Neural cell (in vitro differentiated cells): ENCODE data around the gene MS4A8. TPM values are rescaled to one million over a fixed set of nuclear protein-coding genes. Genes with fewer than 3 reads are reported as not detected.

Experiments used
- H2AFZ ChIP-seq: fragments of 200-600, 300-800 bp; sonication (generic), shearing (Covaris generic); 2 replicates; pipeline ENCODE4 v1.6.0; 2014; ENCODE audit warnings: low read depth, mild to moderate bottlenecking, antibody characterized with exemption, low read length, moderate library complexity
- H3F3A ChIP-seq: fragments of 200-600 bp; shearing (Covaris generic); 2 replicates; pipeline ENCODE4 v1.6.1; 2016; ENCODE audit warnings: mild to moderate bottlenecking, moderate library complexity, mixed read lengths, antibody characterized with exemption, low read length; ENCODE audit not compliant: insufficient read depth, poor library complexity, severe bottlenecking
- H3K27ac ChIP-seq: fragments of 200-600, 300-800 bp; sonication (generic), shearing (Covaris generic); 2 replicates; pipeline ENCODE4 v1.5.1; 2014; ENCODE audit warnings: mild to moderate bottlenecking, low read length, moderate library complexity
- H3K27me3 ChIP-seq: fragments of 300-800, 200-600 bp; sonication (generic), shearing (Covaris generic); 2 replicates; pipeline ENCODE4 v1.6.0; 2014; ENCODE audit warnings: mild to moderate bottlenecking, low read depth, low read length, moderate library complexity; ENCODE audit not compliant: insufficient read depth
- H3K36me3 ChIP-seq: fragments of 300-800, 200-600 bp; sonication (generic), shearing (Covaris generic); 2 replicates; pipeline ENCODE4 v1.5.1; 2014; ENCODE audit warnings: mild to moderate bottlenecking, antibody characterized with exemption, low read length, moderate library complexity; ENCODE audit not compliant: insufficient read depth
- H3K4me2 ChIP-seq: fragments of 300-800, 200-600 bp; sonication (generic), shearing (Covaris generic); 2 replicates; pipeline ENCODE4 v1.6.0; 2014; ENCODE audit warnings: mild to moderate bottlenecking, low read length
- H3K4me3 ChIP-seq: fragments of 300-800, 200-600 bp; sonication (generic), shearing (Covaris generic); 2 replicates; pipeline ENCODE4 v1.5.1; 2014; ENCODE audit warnings: mild to moderate bottlenecking, low read length, moderate library complexity
- H3K79me2 ChIP-seq: fragments of 200-600 bp; shearing (Covaris generic); replicated peaks from 2 replicates; pipeline ENCODE4 v1.6.0; 2014; ENCODE audit warnings: mild to moderate bottlenecking, low read length, moderate library complexity; ENCODE audit not compliant: insufficient read depth
- H3K9ac ChIP-seq: fragments of 300-800, 200-600 bp; sonication (generic), shearing (Covaris generic); 2 replicates; pipeline ENCODE4 v1.6.1; 2016; ENCODE audit warnings: mild to moderate bottlenecking, low read length, mixed read lengths
- H3K9me2 ChIP-seq: fragments of 200-600 bp; shearing (Covaris generic); 2 replicates; pipeline ENCODE4 v1.6.1; 2016; ENCODE audit warnings: mild to moderate bottlenecking, low read length, mixed read lengths; ENCODE audit not compliant: insufficient read depth
- H3K9me3 ChIP-seq: fragments of 200-600, 300-800 bp; sonication (generic), shearing (Covaris generic); 2 replicates; pipeline ENCODE4 v1.6.1; 2016; ENCODE audit warnings: mild to moderate bottlenecking, mixed run types, low read length, moderate library complexity, mixed read lengths
- H4K20me1 ChIP-seq: fragments of 200-600 bp; shearing (Covaris generic); 2 replicates; pipeline ENCODE4 v1.6.1; 2016; ENCODE audit warnings: mild to moderate bottlenecking, mixed run types; ENCODE audit not compliant: insufficient read depth
- CTCF ChIP-seq: fragments of 450-650 bp; IDR thresholded peaks from 2 replicates; pipeline ENCODE4 v1.5.1; 2014; ENCODE audit warnings: antibody characterized with exemption, mild to moderate bottlenecking, moderate library complexity; ENCODE audit not compliant: poor library complexity, severe bottlenecking
- EP300 ChIP-seq: fragments of 450-650 bp; conservative IDR thresholded peaks from 2 replicates; pipeline ENCODE4 v1.6.1; 2014; ENCODE audit warnings: antibody characterized with exemption, mild to moderate bottlenecking, moderate library complexity; ENCODE audit not compliant: poor library complexity, severe bottlenecking
- EZH2 ChIP-seq: fragments of 200-600, 300-800 bp; shearing (Covaris generic), sonication (generic); IDR thresholded peaks from 2 replicates; pipeline ENCODE4 v1.6.1; 2014; ENCODE audit warnings: antibody characterized with exemption, low read length, borderline replicate concordance, mild to moderate bottlenecking; ENCODE audit not compliant: insufficient read depth, poor library complexity, severe bottlenecking
- MXI1 ChIP-seq: fragments of 450-650 bp; conservative IDR thresholded peaks from 2 replicates; pipeline ENCODE4 v1.6.1; 2014; ENCODE audit warnings: antibody characterized with exemption, mild to moderate bottlenecking; ENCODE audit not compliant: poor library complexity, severe bottlenecking
- POLR2AphosphoS5 ChIP-seq: IDR thresholded peaks from 2 replicates; pipeline ENCODE4 v1.6.1; 2012
- RAD21 ChIP-seq: fragments of 450-650 bp; conservative IDR thresholded peaks from 2 replicates; pipeline ENCODE4 v1.6.1; 2014; ENCODE audit warnings: antibody characterized with exemption, mild to moderate bottlenecking, moderate library complexity
- REST ChIP-seq: IDR thresholded peaks from 2 replicates; pipeline ENCODE4 v1.6.1; 2012; ENCODE audit warnings: borderline replicate concordance
- SMC3 ChIP-seq: fragments of 450-650 bp; conservative IDR thresholded peaks from 2 replicates; pipeline ENCODE4 v1.6.1; 2014; ENCODE audit warnings: antibody characterized with exemption, mild to moderate bottlenecking, moderate library complexity; ENCODE audit not compliant: poor library complexity
- TAF1 ChIP-seq: IDR thresholded peaks from 2 replicates; pipeline ENCODE4 v1.6.1; 2012; ENCODE audit warnings: low read depth
- polyA plus RNA-seq: library from polyadenylated mRNA; depleted of rRNA; stranded (reverse); fragments of >200 nt; gene quantifications from 2 replicates; pipeline ENCODE4 v1.2.3, GENCODE V29; 2014

MS4A8 gene
- polyA plus RNA-seq, 1 donor from 2014 or later = not detected

GRCh38 chr11:60720460-60720859 is 21.0 kb downstream of the MS4A8 start:
- Histone ChIP-seq H3K9me3 (no peaks in the 10 kb centered on the region), H3K9me2 (no peaks in the 10 kb centered on the region), H2AFZ (no peak overlapping the region), H3K4me2 (no peak overlapping the region), H4K20me1 (no peaks in the 10 kb centered on the region), H3K9ac (no peak overlapping the region), H3K27ac (no peak overlapping the region), H3K4me3 (no peak overlapping the region), H3F3A (no peaks in the 10 kb centered on the region), H3K27me3 (no peaks in the 10 kb centered on the region), H3K36me3 (no peaks in the 10 kb centered on the region), H3K79me2 (no peaks in the 10 kb centered on the region)
- TF ChIP-seq REST (no peak), POLR2AphosphoS5 (no peak), MXI1 (no peak), TAF1 (no peak), EP300 (no peak), RAD21 (no peak), SMC3 (no peak), EZH2 (no peak), CTCF (no peak)

GRCh38 chr11:60724420-60724819 is 25.0 kb downstream of the MS4A8 start, which contains the start of gene MS4A18:
Gene MS4A18, plus strand, starts transcription at chr11:60724720.
- Histone ChIP-seq H4K20me1 (no peaks in the 10 kb centered on the region), H3K4me3 (no peak within 1 kb of the TSS), H3K9me2 (no peaks in the 10 kb centered on the region), H3K4me2 (no peak within 1 kb of the TSS), H3F3A (no peaks in the 10 kb centered on the region), H3K9me3 (no peaks in the 10 kb centered on the region), H2AFZ (no peak within 1 kb of the TSS), H3K36me3 (no peaks in the 10 kb centered on the region), H3K27me3 (no peaks in the 10 kb centered on the region), H3K9ac (no peak within 1 kb of the TSS), H3K27ac (no peak within 1 kb of the TSS), H3K79me2 (no peaks in the 10 kb centered on the region)
- TF ChIP-seq EZH2 = no peak
- TF ChIP-seq CTCF = no peak
- TF ChIP-seq MXI1 = no peak
- TF ChIP-seq EP300 = no peak
- TF ChIP-seq RAD21 = no peak
- TF ChIP-seq POLR2AphosphoS5 = no peak
- TF ChIP-seq SMC3 = no peak
- TF ChIP-seq TAF1 = no peak
- no peak for TF ChIP-seq REST
